HEK293 (cell line): ENCODE results near the gene LITAFD.

ENCODE experiments used
- GLIS1 ChIP-seq: fragments of 450-650 bp; formaldehyde crosslinking; IDR thresholded peaks from 2 replicates; pipeline ENCODE4 v1.5.1; 2016; ENCODE audit warnings: missing biosample characterization, missing genetic modification characterization
- KLF7 ChIP-seq: fragments of 450-650 bp; formaldehyde crosslinking; IDR thresholded peaks from 2 replicates; pipeline ENCODE4 v1.5.1; 2016; ENCODE audit warnings: missing biosample characterization, missing genetic modification characterization, borderline replicate concordance
- KLF8 ChIP-seq: fragments of 450-650 bp; formaldehyde crosslinking; IDR thresholded peaks from 2 replicates; pipeline ENCODE4 v1.5.1; 2016; ENCODE audit warnings: missing biosample characterization, missing genetic modification characterization
- KLF9 ChIP-seq: fragments of 450-650 bp; formaldehyde crosslinking; IDR thresholded peaks from 2 replicates; pipeline ENCODE4 v1.5.1; 2016; ENCODE audit warnings: missing biosample characterization, missing genetic modification characterization, low read depth
- MEIS1 ChIP-seq: sonication (generic); formaldehyde crosslinking; IDR thresholded peaks from 2 replicates; pipeline ENCODE4 v1.8.1; 2022; ENCODE audit warnings: missing genetic modification reagents, mild to moderate bottlenecking, borderline replicate concordance
- PRDM4 ChIP-seq: fragments of 450-650 bp; formaldehyde crosslinking; IDR thresholded peaks from 2 replicates; pipeline ENCODE4 v1.5.1; 2017; ENCODE audit warnings: missing biosample characterization, missing genetic modification characterization
- TCF7L2 ChIP-seq: IDR thresholded peaks from 2 replicates; pipeline ENCODE4 v1.6.1; 2011; ENCODE audit warnings: low read depth, mild to moderate bottlenecking, inconsistent platforms, low read length, moderate library complexity, borderline replicate concordance
- ZFP37 ChIP-seq: fragments of 450-650 bp; formaldehyde crosslinking; IDR thresholded peaks from 2 replicates; pipeline ENCODE4 v1.5.1; 2016; ENCODE audit warnings: missing biosample characterization, missing genetic modification characterization
- ZFP41 ChIP-seq: fragments of 450-650 bp; formaldehyde crosslinking; IDR thresholded peaks from 2 replicates; pipeline ENCODE4 v1.5.1; 2016; ENCODE audit warnings: missing biosample characterization, missing genetic modification characterization, borderline replicate concordance
- ZNF214 ChIP-seq: fragments of 450-650 bp; formaldehyde crosslinking; IDR thresholded peaks from 2 replicates; pipeline ENCODE4 v1.5.1; 2017; ENCODE audit warnings: missing biosample characterization, mild to moderate bottlenecking, missing genetic modification characterization, borderline replicate concordance
- ZNF266 ChIP-seq: fragments of 450-650 bp; formaldehyde crosslinking; IDR thresholded peaks from 2 replicates; pipeline ENCODE4 v1.5.1; 2016; ENCODE audit warnings: missing biosample characterization, missing genetic modification characterization, low read depth
- ZNF341 ChIP-seq: fragments of 450-650 bp; formaldehyde crosslinking; IDR thresholded peaks from 2 replicates; pipeline ENCODE4; 2016; ENCODE audit warnings: low read depth, missing biosample characterization, missing genetic modification characterization
- ZNF510 ChIP-seq: fragments of 450-650 bp; formaldehyde crosslinking; IDR thresholded peaks from 2 replicates; pipeline ENCODE4 v1.5.1; 2018; ENCODE audit warnings: mild to moderate bottlenecking, missing genetic modification characterization, missing biosample characterization; ENCODE audit not compliant: insufficient replicate concordance
- ZNF530 ChIP-seq: fragments of 450-650 bp; formaldehyde crosslinking; IDR thresholded peaks from 2 replicates; pipeline ENCODE4 v1.5.1; 2016; ENCODE audit warnings: low read depth, missing biosample characterization, missing genetic modification characterization
- ZNF558 ChIP-seq: fragments of 450-650 bp; formaldehyde crosslinking; IDR thresholded peaks from 2 replicates; pipeline ENCODE4 v1.5.1; 2016; ENCODE audit warnings: missing biosample characterization, missing genetic modification characterization
- ZNF561 ChIP-seq: fragments of 450-650 bp; IDR thresholded peaks from 2 replicates; pipeline ENCODE4 v1.5.1; 2018; ENCODE audit warnings: missing biosample characterization, missing genetic modification characterization, borderline replicate concordance
- ZNF596 ChIP-seq: fragments of 450-650 bp; IDR thresholded peaks from 2 replicates; pipeline ENCODE4 v1.5.0; 2018; ENCODE audit warnings: missing biosample characterization, mild to moderate bottlenecking, missing genetic modification characterization, moderate library complexity
- ZNF629 ChIP-seq: fragments of 450-650 bp; formaldehyde crosslinking; IDR thresholded peaks from 2 replicates; pipeline ENCODE4 v1.5.1; 2017; ENCODE audit warnings: missing biosample characterization, missing genetic modification characterization
- ZNF692 ChIP-seq: fragments of 450-650 bp; formaldehyde crosslinking; IDR thresholded peaks from 2 replicates; pipeline ENCODE4 v1.5.1; 2016; ENCODE audit warnings: missing biosample characterization, missing genetic modification characterization
- ZNF777 ChIP-seq: fragments of 450-650 bp; formaldehyde crosslinking; IDR thresholded peaks from 2 replicates; pipeline ENCODE4 v1.5.1; 2017; ENCODE audit warnings: missing biosample characterization, missing genetic modification characterization, borderline replicate concordance
- ZNF785 ChIP-seq: fragments of 450-650 bp; formaldehyde crosslinking; IDR thresholded peaks from 2 replicates; pipeline ENCODE4 v1.5.1; 2016; ENCODE audit warnings: missing biosample characterization, missing genetic modification characterization
- ZNF843 ChIP-seq: fragments of 450-650 bp; formaldehyde crosslinking; IDR thresholded peaks from 2 replicates; pipeline ENCODE4 v1.5.1; 2016; ENCODE audit warnings: missing biosample characterization, missing genetic modification characterization
- TF ChIP-seq, protein P1 (sequence below): fragments of 450-650 bp; formaldehyde crosslinking; conservative IDR thresholded peaks from 2 replicates; pipeline ENCODE4 v1.5.1; 2016; ENCODE audit warnings: low read depth, missing biosample characterization, missing genetic modification characterization
- TF ChIP-seq, protein P2 (sequence below): fragments of 450-650 bp; formaldehyde crosslinking; IDR thresholded peaks from 2 replicates; pipeline ENCODE4 v1.5.1; 2016; ENCODE audit warnings: missing biosample characterization, missing genetic modification characterization, low read depth
- TF ChIP-seq, protein P3 (sequence below): fragments of 450-650 bp; formaldehyde crosslinking; IDR thresholded peaks from 2 replicates; pipeline ENCODE4 v1.5.1; 2016; ENCODE audit warnings: missing biosample characterization, missing genetic modification characterization

LITAFD gene

DNA sequence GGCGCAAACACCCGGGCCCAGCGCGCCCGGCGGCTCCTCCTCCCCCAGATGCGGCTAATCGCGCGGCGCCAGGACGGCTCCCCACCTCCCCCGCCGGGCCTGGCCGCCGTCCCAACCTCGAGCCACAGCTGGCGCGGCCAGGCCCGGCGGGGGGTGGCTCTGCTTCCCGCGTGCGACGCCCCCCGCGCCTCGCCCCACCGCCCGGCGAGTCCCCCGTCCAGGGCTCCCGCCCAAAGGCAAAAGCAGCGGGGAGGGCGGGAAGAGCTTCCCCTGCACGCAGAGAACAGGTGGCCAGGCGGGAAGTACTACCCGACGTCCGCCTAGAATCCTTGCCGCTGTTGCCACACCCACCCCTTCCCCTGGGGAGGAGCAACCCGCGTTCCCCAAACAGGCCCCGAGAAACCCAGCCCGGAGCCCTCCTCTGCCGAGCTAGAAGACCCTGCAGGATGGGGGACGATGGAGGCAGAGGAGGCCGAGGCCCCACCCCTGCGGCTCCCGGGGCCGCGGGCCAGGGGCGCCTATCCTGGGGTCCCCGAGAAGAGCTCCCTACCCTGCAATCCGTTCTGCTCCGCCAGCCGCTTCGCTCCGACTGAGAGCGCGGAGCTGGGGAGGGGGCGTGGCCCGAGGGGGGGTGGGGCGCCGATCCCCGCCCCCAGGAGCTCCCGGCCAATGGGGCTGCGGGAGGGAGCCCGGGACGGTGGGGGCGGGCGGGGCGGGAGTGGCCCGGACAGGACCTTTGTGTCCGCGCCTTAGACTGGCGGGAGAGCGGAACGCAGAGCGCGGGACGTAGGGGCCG, 13.5 kb upstream of the LITAFD start, which contains the start of gene CARHSP1 (continued):
- TF ChIP-seq, protein P1, sequence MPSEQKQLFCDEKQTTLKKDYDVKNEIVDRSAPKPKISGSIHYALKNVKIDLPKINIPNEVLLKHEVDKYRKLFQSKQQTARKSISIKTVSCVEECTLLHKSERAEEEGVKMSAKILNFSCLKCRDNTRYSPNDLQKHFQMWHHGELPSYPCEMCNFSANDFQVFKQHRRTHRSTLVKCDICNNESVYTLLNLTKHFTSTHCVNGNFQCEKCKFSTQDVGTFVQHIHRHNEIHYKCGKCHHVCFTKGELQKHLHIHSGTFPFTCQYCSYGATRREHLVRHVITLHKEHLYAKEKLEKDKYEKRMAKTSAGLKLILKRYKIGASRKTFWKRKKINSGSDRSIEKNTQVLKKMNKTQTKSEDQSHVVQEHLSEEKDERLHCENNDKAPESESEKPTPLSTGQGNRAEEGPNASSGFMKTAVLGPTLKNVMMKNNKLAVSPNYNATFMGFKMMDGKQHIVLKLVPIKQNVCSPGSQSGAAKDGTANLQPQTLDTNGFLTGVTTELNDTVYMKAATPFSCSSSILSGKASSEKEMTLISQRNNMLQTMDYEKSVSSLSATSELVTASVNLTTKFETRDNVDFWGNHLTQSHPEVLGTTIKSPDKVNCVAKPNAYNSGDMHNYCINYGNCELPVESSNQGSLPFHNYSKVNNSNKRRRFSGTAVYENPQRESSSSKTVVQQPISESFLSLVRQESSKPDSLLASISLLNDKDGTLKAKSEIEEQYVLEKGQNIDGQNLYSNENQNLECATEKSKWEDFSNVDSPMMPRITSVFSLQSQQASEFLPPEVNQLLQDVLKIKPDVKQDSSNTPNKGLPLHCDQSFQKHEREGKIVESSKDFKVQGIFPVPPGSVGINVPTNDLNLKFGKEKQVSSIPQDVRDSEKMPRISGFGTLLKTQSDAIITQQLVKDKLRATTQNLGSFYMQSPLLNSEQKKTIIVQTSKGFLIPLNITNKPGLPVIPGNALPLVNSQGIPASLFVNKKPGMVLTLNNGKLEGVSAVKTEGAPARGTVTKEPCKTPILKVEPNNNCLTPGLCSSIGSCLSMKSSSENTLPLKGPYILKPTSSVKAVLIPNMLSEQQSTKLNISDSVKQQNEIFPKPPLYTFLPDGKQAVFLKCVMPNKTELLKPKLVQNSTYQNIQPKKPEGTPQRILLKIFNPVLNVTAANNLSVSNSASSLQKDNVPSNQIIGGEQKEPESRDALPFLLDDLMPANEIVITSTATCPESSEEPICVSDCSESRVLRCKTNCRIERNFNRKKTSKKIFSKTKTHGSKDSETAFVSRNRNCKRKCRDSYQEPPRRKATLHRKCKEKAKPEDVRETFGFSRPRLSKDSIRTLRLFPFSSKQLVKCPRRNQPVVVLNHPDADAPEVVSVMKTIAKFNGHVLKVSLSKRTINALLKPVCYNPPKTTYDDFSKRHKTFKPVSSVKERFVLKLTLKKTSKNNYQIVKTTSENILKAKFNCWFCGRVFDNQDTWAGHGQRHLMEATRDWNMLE (tag by site-specific recombination) = no peak
- TF ChIP-seq ZNF510 (tag by site-specific recombination) = no peak
- 0 out of 2 replicates have a peak, but pooled peaks have one; percentile 80 for TF ChIP-seq ZNF561
- peak; percentile 22; the same call in 1 of the 2 replicates for TF ChIP-seq PRDM4 (tag by site-specific recombination)
- TF ChIP-seq ZNF692 (tag by site-specific recombination) = peak; percentile 58; the same call in 1 of the 2 replicates
- no peak for TF ChIP-seq ZNF777 (tag by site-specific recombination)
- TF ChIP-seq ZNF266 (tag by site-specific recombination) = no peak
- TF ChIP-seq ZNF785 (tag by site-specific recombination) = no peak
- TF ChIP-seq ZNF596 (tag by site-specific recombination) = no peak
- no peak for TF ChIP-seq ZFP41
- TF ChIP-seq KLF8 = peak; percentile 79
- TF ChIP-seq ZNF843 (tag by site-specific recombination) = no peak
- TF ChIP-seq, protein P2, sequence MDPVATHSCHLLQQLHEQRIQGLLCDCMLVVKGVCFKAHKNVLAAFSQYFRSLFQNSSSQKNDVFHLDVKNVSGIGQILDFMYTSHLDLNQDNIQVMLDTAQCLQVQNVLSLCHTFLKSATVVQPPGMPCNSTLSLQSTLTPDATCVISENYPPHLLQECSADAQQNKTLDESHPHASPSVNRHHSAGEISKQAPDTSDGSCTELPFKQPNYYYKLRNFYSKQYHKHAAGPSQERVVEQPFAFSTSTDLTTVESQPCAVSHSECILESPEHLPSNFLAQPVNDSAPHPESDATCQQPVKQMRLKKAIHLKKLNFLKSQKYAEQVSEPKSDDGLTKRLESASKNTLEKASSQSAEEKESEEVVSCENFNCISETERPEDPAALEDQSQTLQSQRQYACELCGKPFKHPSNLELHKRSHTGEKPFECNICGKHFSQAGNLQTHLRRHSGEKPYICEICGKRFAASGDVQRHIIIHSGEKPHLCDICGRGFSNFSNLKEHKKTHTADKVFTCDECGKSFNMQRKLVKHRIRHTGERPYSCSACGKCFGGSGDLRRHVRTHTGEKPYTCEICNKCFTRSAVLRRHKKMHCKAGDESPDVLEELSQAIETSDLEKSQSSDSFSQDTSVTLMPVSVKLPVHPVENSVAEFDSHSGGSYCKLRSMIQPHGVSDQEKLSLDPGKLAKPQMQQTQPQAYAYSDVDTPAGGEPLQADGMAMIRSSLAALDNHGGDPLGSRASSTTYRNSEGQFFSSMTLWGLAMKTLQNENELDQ = no peak
- peak; percentile 98 for TF ChIP-seq KLF9 (tag by site-specific recombination)
- no peak for TF ChIP-seq ZNF530 (tag by site-specific recombination)
- peak; percentile 62 for TF ChIP-seq ZNF629
- TF ChIP-seq GLIS1 (tag by site-specific recombination) = peak; percentile 79; the same call in 1 of the 2 replicates
- TF ChIP-seq ZNF341 (tag by site-specific recombination) = peak; percentile 99
- TF ChIP-seq ZNF558 = no peak
- TF ChIP-seq KLF7 (tag by site-specific recombination) = peak; percentile 78
- no peak for TF ChIP-seq ZNF214 (tag by site-specific recombination)
- no peak for TF ChIP-seq TCF7L2
- no peak for TF ChIP-seq ZFP37 (tag by site-specific recombination)
- TF ChIP-seq, protein P3, sequence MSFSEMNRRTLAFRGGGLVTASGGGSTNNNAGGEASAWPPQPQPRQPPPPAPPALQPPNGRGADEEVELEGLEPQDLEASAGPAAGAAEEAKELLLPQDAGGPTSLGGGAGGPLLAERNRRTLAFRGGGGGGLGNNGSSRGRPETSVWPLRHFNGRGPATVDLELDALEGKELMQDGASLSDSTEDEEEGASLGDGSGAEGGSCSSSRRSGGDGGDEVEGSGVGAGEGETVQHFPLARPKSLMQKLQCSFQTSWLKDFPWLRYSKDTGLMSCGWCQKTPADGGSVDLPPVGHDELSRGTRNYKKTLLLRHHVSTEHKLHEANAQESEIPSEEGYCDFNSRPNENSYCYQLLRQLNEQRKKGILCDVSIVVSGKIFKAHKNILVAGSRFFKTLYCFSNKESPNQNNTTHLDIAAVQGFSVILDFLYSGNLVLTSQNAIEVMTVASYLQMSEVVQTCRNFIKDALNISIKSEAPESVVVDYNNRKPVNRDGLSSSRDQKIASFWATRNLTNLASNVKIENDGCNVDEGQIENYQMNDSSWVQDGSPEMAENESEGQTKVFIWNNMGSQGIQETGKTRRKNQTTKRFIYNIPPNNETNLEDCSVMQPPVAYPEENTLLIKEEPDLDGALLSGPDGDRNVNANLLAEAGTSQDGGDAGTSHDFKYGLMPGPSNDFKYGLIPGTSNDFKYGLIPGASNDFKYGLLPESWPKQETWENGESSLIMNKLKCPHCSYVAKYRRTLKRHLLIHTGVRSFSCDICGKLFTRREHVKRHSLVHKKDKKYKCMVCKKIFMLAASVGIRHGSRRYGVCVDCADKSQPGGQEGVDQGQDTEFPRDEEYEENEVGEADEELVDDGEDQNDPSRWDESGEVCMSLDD = peak; percentile 76; the same call in 1 of the 2 replicates
- TF ChIP-seq MEIS1 (CRISPR knock-in tag) = no peak
